Caki2 (cell line): ENCODE measurements around the gene PI4KA. TPM values are rescaled to one million over a fixed set of nuclear protein-coding genes. Genes with fewer than 3 reads are reported as not detected.
"Not testable (repeated sequence)": the region's sequence is repeated elsewhere in the genome, so short reads cannot be mapped to it uniquely, and the experiment has no call there.

Experiments
- DNase-seq: peaks from one replicate; pipeline ENCODE4 v3.0.0-alpha.2; 2015; ENCODE audit warnings: low read depth
- in situ Hi-C: cut with HindIII; loops from 2 replicates; pipeline ENCODE4 v1.10.0; 2016; ENCODE audit warnings: low sequenced_read_pairs, low pct_unique_long_range_greater_than_20kb, mixed read lengths
- total RNA-seq: library from RNA; depleted of rRNA; stranded (reverse); fragments of >200 nt; shearing (Covaris generic); gene quantifications from 2 replicates; pipeline ENCODE4 v1.2.3, GENCODE V29; 2014; ENCODE audit warnings: low replicate concordance; rRNA removed

Gene PI4KA
- 29.9 and 38.0 TPM in 2 replicates for total RNA-seq

DNA sequence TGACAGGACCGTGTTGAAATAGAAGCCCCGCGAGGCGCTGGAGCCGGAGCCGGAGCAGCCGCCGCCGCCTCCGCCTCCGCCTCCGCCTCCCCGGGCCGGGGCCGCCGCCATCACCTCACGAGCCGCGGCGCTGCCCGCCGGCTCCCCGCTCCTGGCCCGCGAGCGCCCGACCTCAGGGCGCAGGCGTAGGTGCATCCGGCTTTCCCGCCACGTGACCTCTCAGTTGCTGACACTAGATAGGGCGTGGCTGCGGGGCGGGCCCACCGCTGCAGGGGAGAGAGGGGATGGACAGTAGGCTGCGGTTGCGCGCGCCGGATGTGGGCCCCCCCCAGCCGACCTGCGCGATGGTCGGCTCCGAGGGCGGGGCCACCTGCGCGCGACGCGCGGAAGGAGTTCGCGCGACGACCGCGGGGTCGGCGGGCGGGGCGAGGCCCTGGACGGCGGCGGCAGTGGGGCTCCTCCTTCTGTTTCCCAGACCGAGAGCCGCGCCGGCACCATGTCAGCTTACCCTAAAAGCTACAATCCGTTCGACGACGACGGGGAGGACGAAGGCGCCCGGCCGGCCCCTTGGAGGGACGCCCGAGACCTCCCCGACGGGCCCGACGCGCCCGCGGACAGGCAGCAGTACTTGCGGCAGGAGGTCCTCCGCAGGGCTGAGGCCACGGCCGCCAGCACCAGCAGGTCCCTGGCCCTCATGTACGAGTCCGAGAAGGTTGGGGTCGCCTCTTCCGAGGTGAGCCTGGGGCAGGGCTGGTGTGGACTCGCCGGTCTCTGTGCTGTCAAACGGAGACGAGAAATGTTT, at the start of gene PI4KA, which contains the start of gene SNAP29:
TSS of gene PI4KA (minus strand) at position 197 of the 802 bp plus-strand sequence. CDS start at position 111, 86 bp downstream.
TSS of gene SNAP29 (plus strand) at position 393 of the 802 bp plus-strand sequence. CDS start at position 497, 104 bp downstream.
- DNase-seq = peak; percentile 99
- in situ Hi-C loops = no loop called here

- in situ Hi-C loops = no loop called here
- DNase-seq = no peak
Observed at GRCh38 chr22:20906387-20906767, 47.8 kb upstream of the PI4KA start.

- no peak for DNase-seq
- in situ Hi-C loops = no loop called here
Observed at GRCh38 chr22:20905415-20906386, 47.1 kb upstream of the PI4KA start.

GRCh38 chr22:20904980-20905355, 46.4 kb upstream of the PI4KA start:
- DNase-seq = no peak
- in situ Hi-C loops = no loop called here

GRCh38 chr22:20904008-20904979, 45.7 kb upstream of the PI4KA start:
- in situ Hi-C loops = no loop called here
- peak; percentile 29 for DNase-seq

DNA sequence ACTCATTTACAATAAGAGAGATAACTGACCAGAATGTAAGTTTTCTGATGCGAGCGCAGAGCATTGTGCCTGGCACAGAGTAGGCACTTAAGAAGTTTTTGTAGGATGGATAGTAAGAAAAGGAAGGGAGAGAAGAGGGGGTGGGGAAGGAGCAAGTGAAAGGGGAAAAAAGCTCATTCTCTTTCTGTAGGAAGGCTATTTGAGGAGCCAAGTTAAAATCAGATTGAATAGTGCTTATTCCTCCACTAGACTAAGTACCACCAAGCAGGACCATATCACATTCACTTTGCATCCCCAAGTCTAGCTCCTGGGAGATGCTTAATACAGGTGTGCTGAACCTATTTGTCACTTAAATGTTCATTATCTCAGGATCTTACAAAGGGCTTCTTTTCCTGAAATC, 44.5 kb upstream of the PI4KA start:
- DNase-seq = no peak
- in situ Hi-C loops = no loop called here

GRCh38 chr22:20901093-20902033, 42.8 kb upstream of the PI4KA start:
- DNase-seq, in situ Hi-C loops: not testable (repeated sequence)

GRCh38 chr22:20899827-20900423, 41.3 kb upstream of the PI4KA start:
- in situ Hi-C loops = no loop called here
- DNase-seq = no peak

DNA sequence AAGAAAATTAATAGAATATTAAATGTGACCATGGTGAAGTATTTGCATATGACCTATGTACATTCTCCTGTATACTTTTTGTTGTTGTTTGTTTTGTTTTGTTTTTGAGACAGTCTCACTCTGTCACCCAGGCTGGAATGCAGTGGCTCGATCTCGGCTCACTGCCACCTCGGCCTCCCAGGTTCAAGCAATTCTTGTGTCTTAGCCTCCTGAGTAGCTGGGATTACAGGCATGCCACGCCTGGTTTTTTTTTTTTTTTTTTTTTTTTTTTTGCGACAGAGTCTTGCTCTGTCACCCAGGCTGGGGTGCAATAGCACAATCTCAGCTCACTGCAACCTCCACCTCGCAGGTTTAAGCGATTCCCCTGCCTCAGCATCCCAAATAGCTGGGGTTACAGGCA, 39.1 kb upstream of the PI4KA start:
- in situ Hi-C loops, DNase-seq: not testable (repeated sequence)

DNA sequence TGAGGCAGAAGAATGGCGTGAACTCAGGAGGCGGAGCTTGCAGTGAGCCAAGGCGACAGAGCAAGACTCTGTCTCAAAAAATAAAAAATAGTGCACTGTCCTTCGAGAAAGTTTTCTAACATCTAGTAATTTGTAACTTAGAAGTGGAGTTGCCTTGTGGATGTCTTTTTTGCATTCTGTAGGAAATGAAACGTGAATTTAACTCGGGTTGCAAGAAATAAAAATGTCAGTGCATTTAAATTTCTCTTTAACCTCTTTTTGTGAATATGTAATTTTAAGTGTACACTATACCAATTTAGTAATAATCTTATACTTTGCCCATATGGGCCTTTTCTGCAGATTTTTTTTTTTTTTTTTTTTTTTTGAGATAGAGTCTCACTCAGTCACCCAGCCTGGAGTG, 32.4 kb upstream of the PI4KA start:
- in situ Hi-C loops = no loop called here
- no peak for DNase-seq

- no peak for DNase-seq
- in situ Hi-C loops = no loop called here
Observed at GRCh38 chr22:20889904-20890540, 31.4 kb upstream of the PI4KA start.

DNA sequence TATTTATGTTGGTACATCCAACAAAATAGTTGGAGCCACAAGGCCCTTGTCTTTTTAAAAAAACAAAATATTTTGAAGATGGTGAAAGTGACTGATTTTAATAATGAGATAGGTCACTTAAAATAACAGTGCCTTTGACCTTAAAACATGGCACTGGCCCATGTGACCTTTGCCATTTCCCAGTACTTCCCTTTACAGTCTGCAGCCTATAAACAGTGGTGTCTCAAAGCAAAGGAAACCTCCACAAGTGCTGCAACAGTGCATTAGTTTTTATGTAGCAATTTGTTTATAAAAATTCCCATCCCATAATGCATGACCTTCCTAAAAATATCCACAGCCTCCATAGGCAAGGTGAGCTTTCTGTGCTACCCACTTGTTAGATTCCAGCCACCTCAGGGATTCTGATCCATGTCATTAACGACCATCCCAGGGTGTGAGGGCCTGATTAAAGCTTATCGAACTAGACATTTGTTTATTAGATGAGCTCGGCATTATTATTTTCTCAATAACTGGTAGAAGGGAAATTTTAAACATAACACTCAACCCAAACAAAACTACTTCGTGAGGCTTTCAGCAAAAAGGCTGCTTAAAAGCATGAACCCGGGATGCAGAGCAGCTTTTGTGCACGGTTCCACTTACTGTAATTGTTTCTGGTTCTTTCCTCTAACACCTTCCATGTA, 30.6 kb upstream of the PI4KA start:
- in situ Hi-C loops = no loop called here
- DNase-seq = no peak

- no peak for DNase-seq
- in situ Hi-C loops = no loop called here
Observed at GRCh38 chr22:20887375-20887774, 28.8 kb upstream of the PI4KA start.

DNA sequence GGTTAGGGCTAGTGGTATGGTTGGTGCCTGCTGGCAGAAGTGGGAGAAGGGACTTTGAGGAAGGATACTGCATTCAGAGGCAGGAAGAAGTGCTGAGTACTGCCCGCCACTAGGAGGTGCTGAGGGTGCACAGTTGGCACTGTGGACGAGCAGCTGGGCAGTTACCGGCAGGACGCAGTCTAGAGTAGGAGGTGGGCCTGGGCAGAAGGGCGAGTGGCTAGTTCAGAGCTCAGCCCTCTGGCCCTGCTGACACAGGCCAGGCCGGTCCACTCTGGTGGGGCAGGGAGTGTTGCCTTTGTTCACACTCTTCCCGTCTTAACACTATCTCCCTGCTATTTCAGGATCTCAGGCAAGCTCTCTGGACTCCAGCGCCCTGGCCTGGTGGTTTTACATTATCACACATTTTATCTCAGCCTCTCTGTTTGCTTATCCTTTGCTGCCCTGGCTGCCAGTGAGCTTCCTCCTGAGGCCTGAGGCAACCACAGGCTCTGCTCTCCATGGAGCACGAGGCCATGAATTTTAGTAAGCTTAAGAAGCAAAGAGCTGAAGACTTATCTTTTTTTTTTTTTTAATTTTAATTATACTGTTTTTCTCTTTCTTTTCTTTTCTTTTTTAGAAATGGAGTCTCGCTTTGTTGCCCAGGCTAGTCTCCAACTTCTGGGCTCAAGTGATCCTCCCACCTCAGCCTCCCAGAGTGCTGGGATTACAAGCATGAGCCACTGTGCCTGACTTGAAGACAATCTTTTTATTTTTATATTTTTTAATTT, 27.1 kb upstream of the PI4KA start:
- in situ Hi-C loops = no loop called here
- peak; percentile 88 for DNase-seq

GRCh38 chr22:20885017-20885556, 26.5 kb upstream of the PI4KA start:
- DNase-seq = no peak
- in situ Hi-C loops = no loop called here
